Suprapubic skin (tissue), 3 donors: Measurements from ENCODE around the gene CAPN10.

ENCODE experiments used
- CTCF ChIP-seq, 2 donors: fragments of 200-600 bp in 1 of 2; fragments of 450-650 bp in 1 of 2; sonication (generic) in 1 of 2; IDR thresholded peaks; one replicate each; pipeline ENCODE4 v1.5.1; 2016 to 2019; ENCODE audit warnings: antibody characterized with exemption in 2 of 2, mild to moderate bottlenecking in 1 of 2, moderate library complexity in 1 of 2
- EP300 ChIP-seq: sonication (generic); formaldehyde crosslinking; IDR thresholded peaks from one replicate; pipeline ENCODE4 v1.6.1; 2017; ENCODE audit warnings: antibody characterized with exemption
- POLR2A ChIP-seq, 2 donors: fragments of 450-650 bp; IDR thresholded peaks; one replicate each; pipeline ENCODE4 v1.6.1; 2017; ENCODE audit warnings: antibody characterized with exemption in 2 of 2, mild to moderate bottlenecking in 2 of 2, moderate library complexity in 2 of 2

DNA sequence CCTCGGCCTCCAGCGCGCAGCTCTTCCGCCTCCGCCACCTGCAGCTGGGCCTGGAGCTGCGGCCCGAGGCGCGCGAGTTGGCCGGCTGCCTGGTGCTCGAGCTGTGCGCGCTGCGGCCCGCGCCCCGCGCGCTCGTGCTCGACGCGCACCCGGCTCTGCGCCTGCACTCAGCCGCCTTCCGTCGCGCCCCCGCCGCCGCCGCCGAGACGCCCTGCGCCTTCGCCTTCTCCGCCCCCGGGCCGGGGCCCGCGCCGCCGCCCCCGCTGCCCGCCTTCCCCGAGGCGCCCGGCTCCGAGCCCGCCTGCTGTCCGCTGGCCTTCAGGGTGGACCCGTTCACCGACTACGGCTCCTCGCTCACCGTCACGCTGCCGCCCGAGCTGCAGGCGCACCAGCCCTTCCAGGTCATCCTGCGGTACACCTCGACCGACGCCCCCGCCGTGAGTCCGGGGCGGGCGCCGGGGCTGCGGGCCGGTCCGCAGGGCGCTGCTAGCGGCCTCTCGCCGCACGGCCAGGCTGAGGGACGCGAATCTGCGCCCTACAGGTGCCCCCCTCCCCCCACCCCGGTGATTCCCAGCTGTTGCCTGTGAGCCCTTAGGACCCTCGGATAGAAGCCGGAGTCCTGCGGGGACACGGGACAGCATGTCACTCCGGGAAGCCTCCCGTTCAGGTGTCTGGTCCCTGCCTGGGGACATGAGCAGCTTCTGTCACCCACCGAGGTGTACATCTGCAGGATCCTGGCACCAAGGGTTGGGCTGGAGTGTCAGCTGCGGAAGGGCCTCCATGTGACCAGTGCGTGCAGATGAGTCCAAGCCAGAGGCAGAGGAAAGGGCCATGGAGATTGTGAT is 17.6 kb upstream of the CAPN10 start:
- no peak for TF ChIP-seq EP300
- no peak for TF ChIP-seq CTCF (IDR thresholded peaks at IDR 0.05)
- no peak for TF ChIP-seq POLR2A (IDR thresholded peaks at IDR 0.05)
